ENCODE data around the gene POM121.
"Not testable (repeated sequence)": the region's sequence is repeated elsewhere in the genome, so short reads cannot be mapped to it uniquely, and the experiment has no call there.

Gene POM121

GRCh38 chr7:72924733-72925545, at the start of gene POM121:
TSS of gene POM121 (plus strand) at chr7:72925095. CDS start at chr7:72925122, 27 bp downstream.
- peak; percentile 90 for DNase-seq

- DNase-seq: peak; percentile 84
These were observed 45.7 kb upstream of the POM121 start for GRCh38 chr7:72879079-72879736.

- DNase-seq: peak; percentile 51
These were observed 45.1 kb upstream of the POM121 start for GRCh38 chr7:72879737-72880215.

GRCh38 chr7:72891750-72892149, 33.1 kb upstream of the POM121 start:
- DNase-seq: not testable (repeated sequence)

- DNase-seq: not testable (repeated sequence)
These were observed 20.2 kb upstream of the POM121 start for GRCh38 chr7:72904740-72905139.

GRCh38 chr7:72908422-72908821, 16.5 kb upstream of the POM121 start:
- not testable (repeated sequence) for DNase-seq

GRCh38 chr7:72911395-72911794, 13.5 kb upstream of the POM121 start:
- DNase-seq: not testable (repeated sequence)

- DNase-seq: peak; percentile 46
These were observed 11.1 kb upstream of the POM121 start for GRCh38 chr7:72913750-72914149.

- DNase-seq: peak; percentile 72
These were observed 10.0 kb upstream of the POM121 start for GRCh38 chr7:72914756-72915525.

- DNase-seq: no peak
These were observed 5.6 kb upstream of the POM121 start for GRCh38 chr7:72919256-72919775.

- no peak for DNase-seq
These were observed 536 bp upstream of the POM121 start for GRCh38 chr7:72924386-72924732.

- no peak for DNase-seq
These were observed 738 bp downstream of the POM121 start for GRCh38 chr7:72925546-72926120.

GRCh38 chr7:72927791-72928190, 2.9 kb downstream of the POM121 start:
- DNase-seq: not testable (repeated sequence)

GRCh38 chr7:72928216-72928615, 3.3 kb downstream of the POM121 start:
- DNase-seq: not testable (repeated sequence)

- DNase-seq: not testable (repeated sequence)
These were observed 17.3 kb downstream of the POM121 start for GRCh38 chr7:72942022-72942705.

GRCh38 chr7:72942956-72943355, 18.1 kb downstream of the POM121 start:
- DNase-seq: not testable (repeated sequence)

- not testable (repeated sequence) for DNase-seq
These were observed 20.0 kb downstream of the POM121 start for GRCh38 chr7:72944937-72945336.

GRCh38 chr7:72945597-72945996, 20.7 kb downstream of the POM121 start:
- DNase-seq: not testable (repeated sequence)

- DNase-seq: not testable (repeated sequence)
These were observed 21.3 kb downstream of the POM121 start for GRCh38 chr7:72946130-72946745.

- not testable (repeated sequence) for DNase-seq
These were observed 23.8 kb downstream of the POM121 start for GRCh38 chr7:72948714-72949113.

GRCh38 chr7:72949276-72949675, 24.4 kb downstream of the POM121 start:
- DNase-seq: not testable (repeated sequence)
